ENCODE data around the gene CLN5. TPM values are rescaled to one million over a fixed set of nuclear protein-coding genes. Genes with fewer than 3 reads are reported as not detected.
"Not testable (repeated sequence)": the region's sequence is repeated elsewhere in the genome, so short reads cannot be mapped to it uniquely, and the experiment has no call there.

The CLN5 gene
- polyA plus RNA-seq, 1 donor (not counting 4 experiments of a cell fraction or from before 2014, with no cell fraction given) = 32.4 TPM

DNA sequence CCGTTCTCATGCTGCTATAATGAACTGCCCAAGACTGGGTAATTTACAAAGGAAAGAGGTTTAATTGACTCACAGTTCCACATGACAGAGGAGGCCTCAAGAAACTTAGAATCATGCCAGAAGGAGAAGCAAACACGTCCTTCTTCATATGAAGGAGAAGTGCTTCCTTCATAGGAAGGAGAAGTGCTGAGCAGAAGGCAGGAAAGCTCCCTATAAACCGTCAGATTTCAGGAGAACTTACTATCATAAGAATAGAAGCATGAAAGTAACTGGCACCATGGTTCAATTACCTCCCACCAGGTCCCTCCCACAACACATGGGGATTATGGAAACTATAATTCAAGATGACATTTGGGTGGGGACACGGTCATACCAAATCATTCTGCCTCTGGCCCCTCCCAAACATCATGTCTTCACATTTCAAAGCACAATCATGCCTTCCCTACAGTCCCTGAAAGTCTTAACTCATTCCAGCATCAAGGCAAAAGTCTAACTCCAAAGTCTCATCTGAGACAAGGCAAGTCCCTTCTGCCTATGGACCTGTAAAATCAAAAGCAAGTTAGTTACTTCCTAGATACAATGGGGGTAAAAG lies 32.9 kb upstream of the CLN5 start:
- dilution Hi-C loops (cut with MboI; ENCODE audit: extremely low pct_ligation_motif_present, low sequenced_read_pairs) = no loop called here
- no peaks in the 10 kb centered on the region for H3K79me2 ChIP-seq (ENCODE audit: control insufficient read depth, insufficient read depth, low read length)
- H3K27me3 ChIP-seq (ENCODE audit: control insufficient read depth, extremely low read depth, insufficient read depth, low read length) = no peaks in the 10 kb centered on the region
- DNase-seq (ENCODE audit: low read depth, low spot score) (no peak), FAIRE-seq (no peak)
- H3K4me1 ChIP-seq (ENCODE audit: control insufficient read depth, extremely low read depth, insufficient read depth, low read length) = no peaks in the 10 kb centered on the region
- H3K9me3 ChIP-seq (ENCODE audit: control insufficient read depth, low read depth, low read length) = peaks cover 2% of the 10 kb centered on the region
- no peak overlapping the region for H2AFZ ChIP-seq (ENCODE audit: control insufficient read depth, low read length)
- no peaks in the 10 kb centered on the region for H3K9me1 ChIP-seq (ENCODE audit: control insufficient read depth, extremely low read depth, insufficient read depth, low read length)
- no peak overlapping the region for H3K9ac ChIP-seq (ENCODE audit: control insufficient read depth, extremely low read depth, insufficient read depth, low read length)
- H3K27ac ChIP-seq (ENCODE audit: control insufficient read depth, insufficient read depth, low read length) = no peak overlapping the region
- no peak overlapping the region for H3K4me2 ChIP-seq (ENCODE audit: control insufficient read depth, extremely low read depth, insufficient read depth, low read depth, low read length)
- H3K4me3 ChIP-seq (ENCODE audit: control insufficient read depth in 2 of 3, extremely low read depth in 1 of 3, insufficient read depth in 2 of 3, low read depth in 1 of 3, low read length in 3 of 3) = no peak overlapping the region
- TF ChIP-seq, protein P1, sequence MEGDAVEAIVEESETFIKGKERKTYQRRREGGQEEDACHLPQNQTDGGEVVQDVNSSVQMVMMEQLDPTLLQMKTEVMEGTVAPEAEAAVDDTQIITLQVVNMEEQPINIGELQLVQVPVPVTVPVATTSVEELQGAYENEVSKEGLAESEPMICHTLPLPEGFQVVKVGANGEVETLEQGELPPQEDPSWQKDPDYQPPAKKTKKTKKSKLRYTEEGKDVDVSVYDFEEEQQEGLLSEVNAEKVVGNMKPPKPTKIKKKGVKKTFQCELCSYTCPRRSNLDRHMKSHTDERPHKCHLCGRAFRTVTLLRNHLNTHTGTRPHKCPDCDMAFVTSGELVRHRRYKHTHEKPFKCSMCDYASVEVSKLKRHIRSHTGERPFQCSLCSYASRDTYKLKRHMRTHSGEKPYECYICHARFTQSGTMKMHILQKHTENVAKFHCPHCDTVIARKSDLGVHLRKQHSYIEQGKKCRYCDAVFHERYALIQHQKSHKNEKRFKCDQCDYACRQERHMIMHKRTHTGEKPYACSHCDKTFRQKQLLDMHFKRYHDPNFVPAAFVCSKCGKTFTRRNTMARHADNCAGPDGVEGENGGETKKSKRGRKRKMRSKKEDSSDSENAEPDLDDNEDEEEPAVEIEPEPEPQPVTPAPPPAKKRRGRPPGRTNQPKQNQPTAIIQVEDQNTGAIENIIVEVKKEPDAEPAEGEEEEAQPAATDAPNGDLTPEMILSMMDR (optimal IDR thresholded peaks at IDR 0.05 in 1 of 3, IDR thresholded peaks at IDR 0.05 in 1 of 3, conservative IDR thresholded peaks at IDR 0.05 in 1 of 3; ENCODE audit: extremely low read depth in 1 of 3, insufficient read depth in 2 of 3, low read length in 3 of 3) = no peak
- TF ChIP-seq EZH2 (IDR thresholded peaks at IDR 0.05; ENCODE audit: low read length) = no peak
- no peaks in the 10 kb centered on the region for H3K36me3 ChIP-seq (ENCODE audit: control insufficient read depth in 2 of 2, extremely low read depth in 1 of 2, insufficient read depth in 2 of 2, low read length in 2 of 2)
- H4K20me1 ChIP-seq (ENCODE audit: control insufficient read depth, extremely low read depth, insufficient read depth, low read length) = no peaks in the 10 kb centered on the region

DNA sequence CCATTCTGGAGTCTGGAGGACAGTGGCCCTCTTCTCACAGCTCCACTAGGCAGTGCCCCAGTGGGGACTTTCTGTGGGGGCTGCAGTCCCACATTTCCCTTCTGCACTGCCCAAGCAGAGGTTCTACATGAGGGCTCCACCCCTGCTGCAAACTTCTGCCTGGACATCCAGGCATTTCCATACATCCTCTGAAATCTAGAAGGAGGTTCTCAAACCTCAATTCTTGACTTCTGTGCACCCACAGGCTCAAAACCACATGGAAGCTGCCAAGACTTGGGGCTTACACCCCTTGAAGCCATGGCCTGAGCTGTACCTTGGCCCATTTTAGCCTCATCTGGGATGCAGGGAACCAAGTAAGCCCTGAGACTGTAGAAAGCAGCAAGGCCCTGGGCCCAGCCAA lies 32.1 kb upstream of the CLN5 start:
- H3K27me3 ChIP-seq (ENCODE audit: control insufficient read depth, extremely low read depth, insufficient read depth, low read length); H2AFZ ChIP-seq (ENCODE audit: control insufficient read depth, low read length); H3K27ac ChIP-seq (ENCODE audit: control insufficient read depth, insufficient read depth, low read length); FAIRE-seq; dilution Hi-C loops (cut with MboI; ENCODE audit: extremely low pct_ligation_motif_present, low sequenced_read_pairs); H3K9me1 ChIP-seq (ENCODE audit: control insufficient read depth, extremely low read depth, insufficient read depth, low read length); H3K4me2 ChIP-seq (ENCODE audit: control insufficient read depth, extremely low read depth, insufficient read depth, low read depth, low read length); H4K20me1 ChIP-seq (ENCODE audit: control insufficient read depth, extremely low read depth, insufficient read depth, low read length); H3K4me3 ChIP-seq (ENCODE audit: control insufficient read depth in 2 of 3, extremely low read depth in 1 of 3, insufficient read depth in 2 of 3, low read depth in 1 of 3, low read length in 3 of 3); H3K79me2 ChIP-seq (ENCODE audit: control insufficient read depth, insufficient read depth, low read length); H3K36me3 ChIP-seq (ENCODE audit: control insufficient read depth in 2 of 2, extremely low read depth in 1 of 2, insufficient read depth in 2 of 2, low read length in 2 of 2); DNase-seq (ENCODE audit: low read depth, low spot score); H3K9me3 ChIP-seq (ENCODE audit: control insufficient read depth, low read depth, low read length); H3K9ac ChIP-seq (ENCODE audit: control insufficient read depth, extremely low read depth, insufficient read depth, low read length); H3K4me1 ChIP-seq (ENCODE audit: control insufficient read depth, extremely low read depth, insufficient read depth, low read length): not testable (repeated sequence)

Data from keratinocyte (primary cell).